GM23338 (cell line): ENCODE data around the gene CARD9.

Experiments used
- EZH2 ChIP-seq: fragments of 200-600 bp; sonication (generic); IDR thresholded peaks from one replicate; pipeline ENCODE4 v1.8.0; 2017; ENCODE audit warnings: antibody characterized with exemption, mild to moderate bottlenecking, low read depth; ENCODE audit not compliant: unreplicated experiment
- JUNB ChIP-seq: IDR thresholded peaks from one replicate; pipeline ENCODE4 v1.6.1; 2016; ENCODE audit warnings: antibody characterized with exemption; ENCODE audit not compliant: unreplicated experiment
- POLR2AphosphoS5 ChIP-seq: IDR thresholded peaks from 2 replicates; pipeline ENCODE4 v1.6.1; 2016; ENCODE audit warnings: antibody characterized with exemption, low read depth
- TF ChIP-seq, protein P1 (sequence below), 2 experiments: fragments of 200-600 bp in 1 of 2; sonication (generic) in 1 of 2; conservative IDR thresholded peaks; 2 replicates each; pipeline versions ENCODE4 v1.5.1 to v1.6.1; 2016 to 2017; ENCODE audit warnings: antibody characterized with exemption in 2 of 2, low read depth in 2 of 2, mild to moderate bottlenecking in 2 of 2, moderate library complexity in 1 of 2

DNA sequence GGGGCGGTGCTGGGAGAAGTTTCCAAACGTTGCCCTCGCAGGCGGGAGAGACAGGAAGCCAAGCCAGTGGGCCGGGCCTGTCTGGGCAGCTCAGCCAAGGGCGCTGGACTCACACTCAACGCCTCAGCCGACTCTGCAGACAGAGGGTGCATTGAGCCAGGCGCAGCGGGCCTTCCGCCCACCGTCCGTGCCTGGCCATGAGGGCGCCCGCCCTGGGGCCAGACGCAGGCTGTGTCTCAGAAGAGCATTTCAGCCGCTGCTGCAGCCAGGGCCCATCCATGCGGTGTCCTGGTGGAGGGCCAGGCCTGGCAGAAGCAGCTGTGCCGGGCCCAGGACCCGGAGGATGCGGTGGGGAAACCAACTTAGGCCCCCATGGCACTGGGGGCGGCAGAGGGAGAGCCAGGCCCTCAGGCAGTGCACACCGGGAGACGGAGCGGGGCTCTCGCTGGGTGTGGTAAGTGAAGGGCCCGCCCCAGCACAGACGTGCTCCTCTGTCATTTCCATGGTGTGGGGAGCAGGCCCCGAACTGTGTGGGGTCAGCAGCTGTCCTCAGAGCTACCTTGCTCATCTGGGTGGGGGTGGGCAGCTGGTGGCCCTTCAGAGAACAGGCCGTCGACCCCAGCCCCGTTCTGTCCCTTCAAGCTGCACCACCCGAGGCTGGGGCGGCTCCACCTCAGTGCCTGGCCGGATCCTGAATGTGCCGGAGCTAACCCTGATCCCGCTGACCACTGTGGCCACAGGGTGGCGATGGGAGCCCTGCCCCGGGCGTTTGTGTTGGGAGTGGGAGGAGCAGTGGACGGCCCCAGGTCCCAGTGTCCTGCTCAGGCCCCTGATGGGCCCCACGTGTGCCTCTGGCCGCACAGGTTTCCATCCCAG, 27.9 kb downstream of the CARD9 start:
- TF ChIP-seq, protein P1, sequence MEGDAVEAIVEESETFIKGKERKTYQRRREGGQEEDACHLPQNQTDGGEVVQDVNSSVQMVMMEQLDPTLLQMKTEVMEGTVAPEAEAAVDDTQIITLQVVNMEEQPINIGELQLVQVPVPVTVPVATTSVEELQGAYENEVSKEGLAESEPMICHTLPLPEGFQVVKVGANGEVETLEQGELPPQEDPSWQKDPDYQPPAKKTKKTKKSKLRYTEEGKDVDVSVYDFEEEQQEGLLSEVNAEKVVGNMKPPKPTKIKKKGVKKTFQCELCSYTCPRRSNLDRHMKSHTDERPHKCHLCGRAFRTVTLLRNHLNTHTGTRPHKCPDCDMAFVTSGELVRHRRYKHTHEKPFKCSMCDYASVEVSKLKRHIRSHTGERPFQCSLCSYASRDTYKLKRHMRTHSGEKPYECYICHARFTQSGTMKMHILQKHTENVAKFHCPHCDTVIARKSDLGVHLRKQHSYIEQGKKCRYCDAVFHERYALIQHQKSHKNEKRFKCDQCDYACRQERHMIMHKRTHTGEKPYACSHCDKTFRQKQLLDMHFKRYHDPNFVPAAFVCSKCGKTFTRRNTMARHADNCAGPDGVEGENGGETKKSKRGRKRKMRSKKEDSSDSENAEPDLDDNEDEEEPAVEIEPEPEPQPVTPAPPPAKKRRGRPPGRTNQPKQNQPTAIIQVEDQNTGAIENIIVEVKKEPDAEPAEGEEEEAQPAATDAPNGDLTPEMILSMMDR (conservative IDR thresholded peaks at IDR 0.05; ENCODE audit: low read depth in 2 of 2): peak; percentile 51 to 67
- no peak for TF ChIP-seq JUNB
- no peak for TF ChIP-seq POLR2AphosphoS5
- no peak for TF ChIP-seq EZH2
